GM06990 (cell line): ENCODE measurements around the gene LDB1.

Source experiments
- DNase-seq: peaks from one replicate; pipeline ENCODE4 v3.0.0-alpha.2; 2011; ENCODE audit not compliant: insufficient read length; ENCODE audit errors: extremely low read depth
- H3K27me3 ChIP-seq: replicated peaks from 2 replicates; pipeline ENCODE4 v1.6.0; 2011; ENCODE audit warnings: low read length; ENCODE audit not compliant: control insufficient read depth, insufficient read depth
- H3K36me3 ChIP-seq: 2 replicates; pipeline ENCODE4 v1.5.1; 2011; ENCODE audit warnings: low read length; ENCODE audit not compliant: control insufficient read depth, insufficient read depth
- H3K4me3 ChIP-seq: replicated peaks from 2 replicates; pipeline ENCODE4 v1.5.1; 2011; ENCODE audit warnings: low read depth, mild to moderate bottlenecking, control low read depth, low read length
- CTCF ChIP-seq: IDR thresholded peaks from 2 replicates; pipeline ENCODE4 v1.5.1; 2011; ENCODE audit warnings: low read length, control low read depth, mild to moderate bottlenecking, inconsistent platforms; ENCODE audit not compliant: insufficient read depth, poor library complexity, severe bottlenecking

LDB1 gene

GRCh38 chr10:102117391-102118159, 2.6 kb downstream of the LDB1 start:
- H3K36me3 ChIP-seq = no peaks in the 10 kb centered on the region; the same call in 1 of the 2 replicates
- peak; percentile 26 for TF ChIP-seq CTCF
- H3K4me3 ChIP-seq = peak overlapping the region; percentile 15
- DNase-seq = peak; percentile 66
- no peaks in the 10 kb centered on the region for H3K27me3 ChIP-seq

- Histone ChIP-seq H3K36me3 (no peaks in the 10 kb centered on the region; the same call in 1 of the 2 replicates), H3K4me3 (no peak overlapping the region), H3K27me3 (no peaks in the 10 kb centered on the region)
- no peak for TF ChIP-seq CTCF
- DNase-seq = no peak
Measured at GRCh38 chr10:102116656-102117055, 3.5 kb downstream of the LDB1 start.

GRCh38 chr10:102115775-102116174, 4.4 kb downstream of the LDB1 start:
- H3K4me3 ChIP-seq = 0 out of 2 replicates have a peak overlapping the region, but pooled peaks have one; percentile 3
- no peaks in the 10 kb centered on the region for H3K27me3 ChIP-seq
- DNase-seq = no peak
- TF ChIP-seq CTCF = no peak
- peaks cover 5% of the 10 kb centered on the region for H3K36me3 ChIP-seq

- H3K36me3 ChIP-seq = peaks cover 12% of the 10 kb centered on the region
- H3K27me3 ChIP-seq = no peaks in the 10 kb centered on the region
- DNase-seq = peak; percentile 83
- peak overlapping the region; percentile 75 for H3K4me3 ChIP-seq
- TF ChIP-seq CTCF = no peak
Measured at GRCh38 chr10:102114861-102115618, 5.1 kb downstream of the LDB1 start.

- no peaks in the 10 kb centered on the region for H3K27me3 ChIP-seq
- peak overlapping the region; percentile 75 for H3K4me3 ChIP-seq
- no peak for TF ChIP-seq CTCF
- peak; percentile 35 for DNase-seq
- peaks cover 20% of the 10 kb centered on the region for H3K36me3 ChIP-seq
Measured at GRCh38 chr10:102113956-102114857, 6.0 kb downstream of the LDB1 start.
